HG03469 (cell line): ENCODE measurements around the gene BAIAP2L1.
"Not testable (repeated sequence)": the region's sequence is repeated elsewhere in the genome, so short reads cannot be mapped to it uniquely, and the experiment has no call there.

Experiments
- ATAC-seq: cut with Tn5 transposase; IDR thresholded peaks from one replicate; pipeline ENCODE4 v1.9.1; 2021; ENCODE audit warnings: mild to moderate bottlenecking, moderate library complexity, moderate number of reproducible peaks; ENCODE audit not compliant: unreplicated experiment

BAIAP2L1 gene

GRCh38 chr7:98323597-98324322 is 77.1 kb downstream of the BAIAP2L1 start:
- no peak for ATAC-seq

GRCh38 chr7:98322331-98323270 is 78.3 kb downstream of the BAIAP2L1 start:
- ATAC-seq = no peak

GRCh38 chr7:98321301-98321700 is 79.6 kb downstream of the BAIAP2L1 start:
- ATAC-seq = no peak

- ATAC-seq = no peak
Measured at GRCh38 chr7:98319176-98319575, 81.7 kb downstream of the BAIAP2L1 start.

GRCh38 chr7:98317366-98318040 is 83.4 kb downstream of the BAIAP2L1 start:
- ATAC-seq = no peak

GRCh38 chr7:98315994-98316527 is 84.8 kb downstream of the BAIAP2L1 start:
- not testable (repeated sequence) for ATAC-seq

GRCh38 chr7:98315318-98315993 is 85.4 kb downstream of the BAIAP2L1 start:
- ATAC-seq = peak; percentile 63

- ATAC-seq = no peak
Measured at GRCh38 chr7:98314469-98314868, 86.4 kb downstream of the BAIAP2L1 start.

GRCh38 chr7:98312201-98312600 is 88.7 kb downstream of the BAIAP2L1 start:
- ATAC-seq = no peak

- no peak for ATAC-seq
Measured at GRCh38 chr7:98309566-98309965, 91.3 kb downstream of the BAIAP2L1 start.

GRCh38 chr7:98307971-98308466 is 92.9 kb downstream of the BAIAP2L1 start:
- ATAC-seq = no peak

- no peak for ATAC-seq
Measured at GRCh38 chr7:98305951-98306535, 94.8 kb downstream of the BAIAP2L1 start.

GRCh38 chr7:98303906-98304305 is 97.0 kb downstream of the BAIAP2L1 start:
- no peak for ATAC-seq

- no peak for ATAC-seq
Measured at GRCh38 chr7:98303176-98303865, 97.6 kb downstream of the BAIAP2L1 start.

- no peak for ATAC-seq
Measured at GRCh38 chr7:98301693-98302470, 99.0 kb downstream of the BAIAP2L1 start.

GRCh38 chr7:98300595-98301372 is 100.1 kb downstream of the BAIAP2L1 start:
- ATAC-seq = no peak

- ATAC-seq = no peak
Measured at GRCh38 chr7:98297626-98298286, 103.1 kb downstream of the BAIAP2L1 start.
